Astrocyte (in vitro differentiated cells and primary cell): ENCODE results near the gene PODXL. TPM values are rescaled to one million over a fixed set of nuclear protein-coding genes. Genes with fewer than 3 reads are reported as not detected.

ENCODE experiments used
- DNase-seq: peaks from one replicate; pipeline ENCODE4 v3.0.0-alpha.2; 2010; ENCODE audit warnings: low read depth
- FAIRE-seq: peaks from 2 replicates; lab custom pipeline; 2011; peaks lifted over from hg19 to GRCh38; lab: Jason Lieb, UNC
- H2AFZ ChIP-seq: 2 replicates; pipeline ENCODE4 v1.6.0; 2012; ENCODE audit warnings: low read depth, low read length, inconsistent platforms
- H3K27ac ChIP-seq: 2 replicates; pipeline ENCODE4 v1.5.1; 2011; ENCODE audit warnings: low read depth, low read length, inconsistent platforms
- H3K27me3 ChIP-seq: 2 replicates; pipeline ENCODE4 v1.6.0; 2011; ENCODE audit warnings: low read length, inconsistent platforms; ENCODE audit not compliant: insufficient read depth
- H3K36me3 ChIP-seq: 2 replicates; pipeline ENCODE4 v1.5.1; 2011; ENCODE audit warnings: low read length, inconsistent platforms; ENCODE audit not compliant: insufficient read depth
- H3K4me1 ChIP-seq: 2 replicates; pipeline ENCODE4 v1.5.1; 2011; ENCODE audit warnings: low read length, inconsistent platforms; ENCODE audit not compliant: insufficient read depth
- H3K4me2 ChIP-seq: 2 replicates; pipeline ENCODE4 v1.6.0; 2012; ENCODE audit warnings: low read length, inconsistent platforms
- H3K4me3 ChIP-seq: 2 replicates; pipeline ENCODE4 v1.5.1; 2011; ENCODE audit warnings: low read depth, mild to moderate bottlenecking, low read length, inconsistent platforms; ENCODE audit not compliant: insufficient read depth
- H3K79me2 ChIP-seq: 2 replicates; pipeline ENCODE4 v1.6.0; 2012; ENCODE audit warnings: mild to moderate bottlenecking, low read length, inconsistent platforms; ENCODE audit not compliant: insufficient read depth
- H3K9ac ChIP-seq: 2 replicates; pipeline ENCODE4 v1.6.0; 2012; ENCODE audit warnings: mild to moderate bottlenecking, low read length, inconsistent platforms
- H3K9me3 ChIP-seq: 2 replicates; pipeline ENCODE4 v1.5.1; 2012; ENCODE audit warnings: low read depth, mild to moderate bottlenecking, low read length, inconsistent platforms; ENCODE audit not compliant: insufficient read depth
- H4K20me1 ChIP-seq: 2 replicates; pipeline ENCODE4 v1.6.0; 2012; ENCODE audit warnings: low read length, inconsistent platforms; ENCODE audit not compliant: insufficient read depth
- H3K27ac Mint-ChIP-seq: one replicate; pipeline ENCODE4 v1.8.0; 2021; ENCODE audit warnings: mild to moderate bottlenecking, mixed read lengths; ENCODE audit not compliant: unreplicated experiment
- H3K27me3 Mint-ChIP-seq: one replicate; pipeline ENCODE4 v1.8.0; 2021; ENCODE audit warnings: low read depth, mixed read lengths; ENCODE audit not compliant: unreplicated experiment
- H3K36me3 Mint-ChIP-seq: one replicate; pipeline ENCODE4 v1.8.0; 2021; ENCODE audit warnings: low read depth, mixed read lengths; ENCODE audit not compliant: unreplicated experiment
- H3K4me1 Mint-ChIP-seq: one replicate; pipeline ENCODE4 v1.8.0; 2021; ENCODE audit warnings: low read depth, mixed read lengths; ENCODE audit not compliant: unreplicated experiment
- H3K4me3 Mint-ChIP-seq: one replicate; pipeline ENCODE4 v1.8.0; 2021; ENCODE audit warnings: mild to moderate bottlenecking, moderate library complexity, mixed read lengths; ENCODE audit not compliant: unreplicated experiment
- H3K9me3 Mint-ChIP-seq: one replicate; pipeline ENCODE4 v1.8.0; 2021; ENCODE audit warnings: mild to moderate bottlenecking, mixed read lengths; ENCODE audit not compliant: unreplicated experiment
- EZH2 ChIP-seq: IDR thresholded peaks from 2 replicates; pipeline ENCODE4 v1.6.1; 2012; ENCODE audit warnings: mild to moderate bottlenecking, low read length, inconsistent platforms; ENCODE audit not compliant: insufficient read depth
- total RNA-seq: library from RNA; stranded (reverse); gene quantifications from 2 replicates; pipeline ENCODE4 v1.2.1, GENCODE V29; 2021
- TF ChIP-seq, protein P1 (sequence below): IDR thresholded peaks from 2 replicates; pipeline ENCODE4 v1.5.1; 2011; ENCODE audit warnings: low read depth, mild to moderate bottlenecking, inconsistent platforms, low read length, moderate library complexity; ENCODE audit not compliant: insufficient read depth

Gene PODXL
- total RNA-seq, 1 donor from 2014 or later = 47.1 TPM

DNA sequence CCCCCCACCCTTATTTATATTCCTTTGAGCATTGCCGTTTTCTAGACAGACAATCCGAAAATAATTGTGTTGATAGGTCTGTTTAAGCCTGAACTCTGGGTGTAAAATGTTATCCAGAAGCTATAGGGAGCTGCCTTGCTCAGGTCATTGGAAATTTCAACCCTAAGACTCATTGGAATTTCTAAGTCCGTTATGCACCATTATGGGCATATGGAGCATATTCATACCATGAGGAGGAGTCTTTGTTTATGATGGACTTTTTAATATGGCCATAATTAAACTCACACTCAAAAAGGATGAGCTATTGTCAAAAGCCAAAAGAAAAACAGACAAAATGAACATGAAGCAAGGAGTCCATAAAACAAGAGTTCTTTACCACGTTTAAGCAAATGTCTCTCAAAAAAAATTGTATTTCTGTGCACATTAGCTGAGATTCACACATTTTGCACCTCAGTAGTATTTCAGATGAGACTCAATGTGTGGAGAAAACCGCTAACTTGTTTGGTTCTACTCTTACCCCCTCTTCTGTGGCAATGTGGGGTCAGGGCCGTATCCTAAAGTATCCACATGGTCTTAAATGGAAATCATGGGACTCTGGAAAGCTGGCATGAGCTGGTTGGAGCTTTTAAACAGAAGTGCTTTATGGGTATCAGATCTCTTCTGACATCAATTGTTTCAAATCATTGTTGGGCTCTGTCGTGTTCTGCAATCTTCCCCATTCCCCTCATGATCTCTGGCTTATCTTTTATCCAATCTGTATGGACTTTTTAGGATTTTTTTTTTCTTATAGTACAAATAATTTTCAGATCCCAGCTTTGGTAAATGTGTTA is 60.5 kb downstream of the PODXL start:
- DNase-seq (no peak), FAIRE-seq (no peak)
- no peak overlapping the region for H2AFZ ChIP-seq
- H3K4me1 ChIP-seq = no peaks in the 10 kb centered on the region
- H3K9me3 ChIP-seq = no peaks in the 10 kb centered on the region
- no peaks in the 10 kb centered on the region for H3K79me2 ChIP-seq
- H3K27ac ChIP-seq = no peak overlapping the region
- Mint-ChIP-seq H3K9me3 (no peaks in the 10 kb centered on the region), H3K27ac (no peak overlapping the region), H3K4me1 (peaks cover 29% of the 10 kb centered on the region), H3K36me3 (peaks cover 6% of the 10 kb centered on the region), H3K4me3 (no peak overlapping the region), H3K27me3 (no peaks in the 10 kb centered on the region)
- TF ChIP-seq EZH2 = no peak
- TF ChIP-seq, protein P1, sequence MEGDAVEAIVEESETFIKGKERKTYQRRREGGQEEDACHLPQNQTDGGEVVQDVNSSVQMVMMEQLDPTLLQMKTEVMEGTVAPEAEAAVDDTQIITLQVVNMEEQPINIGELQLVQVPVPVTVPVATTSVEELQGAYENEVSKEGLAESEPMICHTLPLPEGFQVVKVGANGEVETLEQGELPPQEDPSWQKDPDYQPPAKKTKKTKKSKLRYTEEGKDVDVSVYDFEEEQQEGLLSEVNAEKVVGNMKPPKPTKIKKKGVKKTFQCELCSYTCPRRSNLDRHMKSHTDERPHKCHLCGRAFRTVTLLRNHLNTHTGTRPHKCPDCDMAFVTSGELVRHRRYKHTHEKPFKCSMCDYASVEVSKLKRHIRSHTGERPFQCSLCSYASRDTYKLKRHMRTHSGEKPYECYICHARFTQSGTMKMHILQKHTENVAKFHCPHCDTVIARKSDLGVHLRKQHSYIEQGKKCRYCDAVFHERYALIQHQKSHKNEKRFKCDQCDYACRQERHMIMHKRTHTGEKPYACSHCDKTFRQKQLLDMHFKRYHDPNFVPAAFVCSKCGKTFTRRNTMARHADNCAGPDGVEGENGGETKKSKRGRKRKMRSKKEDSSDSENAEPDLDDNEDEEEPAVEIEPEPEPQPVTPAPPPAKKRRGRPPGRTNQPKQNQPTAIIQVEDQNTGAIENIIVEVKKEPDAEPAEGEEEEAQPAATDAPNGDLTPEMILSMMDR = no peak
- H3K9ac ChIP-seq = no peak overlapping the region
- no peaks in the 10 kb centered on the region for H3K27me3 ChIP-seq
- H3K4me2 ChIP-seq = no peak overlapping the region
- no peaks in the 10 kb centered on the region for H4K20me1 ChIP-seq
- H3K4me3 ChIP-seq = no peak overlapping the region
- H3K36me3 ChIP-seq = peaks cover 6% of the 10 kb centered on the region

DNA sequence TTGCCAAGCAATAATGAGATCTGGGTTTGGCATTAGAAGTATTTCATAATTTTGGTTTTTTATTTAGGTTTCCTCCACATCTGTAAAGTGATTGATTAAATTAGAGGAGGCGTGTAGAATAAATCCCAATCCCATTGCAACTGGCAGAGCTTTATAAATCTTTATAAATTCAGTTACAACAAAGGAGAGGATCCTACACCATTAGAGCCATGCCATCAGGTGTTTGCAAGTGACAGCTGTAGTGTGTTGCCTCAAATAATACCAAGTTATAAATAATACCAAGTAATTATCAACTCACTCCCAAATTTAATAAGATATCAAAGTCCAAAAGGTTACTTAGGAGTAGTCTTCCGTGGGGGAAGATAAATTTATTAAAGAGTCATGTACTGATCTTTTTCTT is 62.2 kb downstream of the PODXL start:
- Mint-ChIP-seq H3K4me1 (peaks cover 30% of the 10 kb centered on the region), H3K4me3 (no peak overlapping the region), H3K36me3 (peaks cover 6% of the 10 kb centered on the region), H3K27me3 (no peaks in the 10 kb centered on the region), H3K9me3 (no peaks in the 10 kb centered on the region), H3K27ac (no peak overlapping the region)
- Histone ChIP-seq H3K4me3 (no peak overlapping the region), H2AFZ (no peak overlapping the region), H3K9me3 (no peaks in the 10 kb centered on the region), H3K27me3 (no peaks in the 10 kb centered on the region), H3K36me3 (peaks cover 7% of the 10 kb centered on the region), H3K79me2 (no peaks in the 10 kb centered on the region), H3K4me2 (no peak overlapping the region), H4K20me1 (no peaks in the 10 kb centered on the region), H3K27ac (no peak overlapping the region), H3K9ac (no peak overlapping the region), H3K4me1 (no peaks in the 10 kb centered on the region)
- TF ChIP-seq, protein P1 = no peak
- TF ChIP-seq EZH2 = no peak
- DNase-seq (no peak), FAIRE-seq (no peak)

GRCh38 chr7:131493581-131493980 is 62.8 kb downstream of the PODXL start:
- Histone ChIP-seq H3K4me2 (no peak overlapping the region), H3K79me2 (no peaks in the 10 kb centered on the region), H3K4me3 (no peak overlapping the region), H3K27ac (no peak overlapping the region), H3K4me1 (no peaks in the 10 kb centered on the region), H3K36me3 (peaks cover 7% of the 10 kb centered on the region), H3K9me3 (no peaks in the 10 kb centered on the region), H3K27me3 (no peaks in the 10 kb centered on the region), H3K9ac (no peak overlapping the region), H4K20me1 (no peaks in the 10 kb centered on the region), H2AFZ (no peak overlapping the region)
- TF ChIP-seq, protein P1 = no peak
- no peak for TF ChIP-seq EZH2
- no peaks in the 10 kb centered on the region for H3K27me3 Mint-ChIP-seq
- FAIRE-seq = no peak
- H3K27ac Mint-ChIP-seq = no peak overlapping the region
- no peak for DNase-seq
- H3K4me1 Mint-ChIP-seq = peaks cover 32% of the 10 kb centered on the region
- no peaks in the 10 kb centered on the region for H3K9me3 Mint-ChIP-seq
- peaks cover 6% of the 10 kb centered on the region for H3K36me3 Mint-ChIP-seq
- no peak overlapping the region for H3K4me3 Mint-ChIP-seq
